HFFc6 (cell line): ENCODE results near the gene RNF14. TPM values are rescaled to one million over a fixed set of nuclear protein-coding genes. Genes with fewer than 3 reads are reported as not detected.

ENCODE experiments used
- DNase-seq: peaks from one replicate; pipeline ENCODE4 v3.0.0-alpha.2; 2018
- H3K27ac Mint-ChIP-seq: 2 replicates; pipeline ENCODE4 v1.8.0; 2020; ENCODE audit warnings: mild to moderate bottlenecking, mixed read lengths
- H3K27me3 Mint-ChIP-seq: 2 replicates; pipeline ENCODE4 v1.8.0; 2021; ENCODE audit warnings: mild to moderate bottlenecking, moderate library complexity, mixed read lengths; ENCODE audit not compliant: insufficient read depth
- H3K36me3 Mint-ChIP-seq: 2 replicates; pipeline ENCODE4 v1.8.0; 2021; ENCODE audit warnings: low read depth, mixed read lengths
- H3K4me1 Mint-ChIP-seq: 2 replicates; pipeline ENCODE4 v1.8.0; 2020; ENCODE audit warnings: low read depth, mixed read lengths
- H3K4me3 Mint-ChIP-seq: 2 replicates; pipeline ENCODE4 v1.8.0; 2020; ENCODE audit warnings: mild to moderate bottlenecking, moderate library complexity, mixed read lengths
- H3K9me3 Mint-ChIP-seq: 2 replicates; pipeline ENCODE4 v1.8.0; 2020; ENCODE audit warnings: mild to moderate bottlenecking, mixed read lengths
- CTCF ChIP-seq: fragments of 200-600 bp; sonication (generic); IDR thresholded peaks from 2 replicates; pipeline ENCODE4 v1.5.0; 2021; ENCODE audit warnings: antibody characterized with exemption, mild to moderate bottlenecking
- total RNA-seq, 6 experiments: library from RNA; stranded (reverse); fragmentation: NEBNext Ultra II Directional; extraction: Animal tissue kit (Norgen Biotek cat#: 25700); gene quantifications; 2 replicates in 1 of 6; 3 replicates in 5 of 6; pipeline ENCODE4 v1.2.3, GENCODE V29; 2021

RNF14 gene
- total RNA-seq, 6 experiments from 2014 or later, result 56.0 to 65.5 (median 63.0) TPM

GRCh38 chr5:141986072-141986471, 17.2 kb downstream of the RNF14 start:
- Mint-ChIP-seq H3K36me3 (peaks cover 21% of the 10 kb centered on the region; the same call in 1 of the 2 replicates), H3K9me3 (no peaks in the 10 kb centered on the region), H3K27me3 (no peaks in the 10 kb centered on the region; the same call in 1 of the 2 replicates), H3K27ac (peak overlapping the region; percentile 21; the same call in 1 of the 2 replicates), H3K4me1 (no peaks in the 10 kb centered on the region), H3K4me3 (no peak overlapping the region)
- no peak for DNase-seq
- no peak for TF ChIP-seq CTCF

- H3K27ac Mint-ChIP-seq, result no peak overlapping the region
These were observed 20.8 kb downstream of the RNF14 start for GRCh38 chr5:141989720-141990119.

GRCh38 chr5:141992349-141992963, 23.6 kb downstream of the RNF14 start:
- peak; percentile 92 for TF ChIP-seq CTCF
- peak; percentile 58 for DNase-seq
- Mint-ChIP-seq H3K27ac (no peak overlapping the region), H3K27me3 (peaks cover 2% of the 10 kb centered on the region; the same call in 1 of the 2 replicates), H3K9me3 (no peaks in the 10 kb centered on the region), H3K4me3 (no peak overlapping the region), H3K4me1 (no peaks in the 10 kb centered on the region), H3K36me3 (peaks cover 28% of the 10 kb centered on the region)

More at GRCh38 chr5:141989720-141990119, 20.8 kb downstream of the RNF14 start:
- H3K27me3 Mint-ChIP-seq, result no peaks in the 10 kb centered on the region; the same call in 1 of the 2 replicates
- no peak for DNase-seq
- H3K4me3 Mint-ChIP-seq, result no peak overlapping the region
- H3K9me3 Mint-ChIP-seq, result no peaks in the 10 kb centered on the region
- H3K4me1 Mint-ChIP-seq, result no peaks in the 10 kb centered on the region
- TF ChIP-seq CTCF, result no peak
- peaks cover 32% of the 10 kb centered on the region; the same call in 1 of the 2 replicates for H3K36me3 Mint-ChIP-seq

- H3K4me3 Mint-ChIP-seq, result no peak overlapping the region
- H3K4me1 Mint-ChIP-seq, result no peaks in the 10 kb centered on the region
- no peaks in the 10 kb centered on the region for H3K9me3 Mint-ChIP-seq
- H3K36me3 Mint-ChIP-seq, result peaks cover 35% of the 10 kb centered on the region
- H3K27me3 Mint-ChIP-seq, result peaks cover 2% of the 10 kb centered on the region; the same call in 1 of the 2 replicates
- H3K27ac Mint-ChIP-seq, result no peak overlapping the region
- no peak for DNase-seq
- TF ChIP-seq CTCF, result no peak
These were observed 25.7 kb downstream of the RNF14 start for GRCh38 chr5:141994511-141995136.

GRCh38 chr5:141995656-141996055, 26.8 kb downstream of the RNF14 start:
- no peaks in the 10 kb centered on the region for H3K4me1 Mint-ChIP-seq

More at GRCh38 chr5:141995656-141996055, 26.8 kb downstream of the RNF14 start:
- no peak overlapping the region for H3K27ac Mint-ChIP-seq
- no peak for DNase-seq
- peaks cover 41% of the 10 kb centered on the region for H3K36me3 Mint-ChIP-seq
- H3K27me3 Mint-ChIP-seq, result peaks cover 2% of the 10 kb centered on the region; the same call in 1 of the 2 replicates
- no peaks in the 10 kb centered on the region for H3K9me3 Mint-ChIP-seq
- H3K4me3 Mint-ChIP-seq, result no peak overlapping the region
- TF ChIP-seq CTCF, result no peak
